DMS153 treated with DMSO at 0.1 percent for 48 hours (cell line): ENCODE measurements around the gene MAP6D1.

Experiments
- DNase-seq: peaks from one replicate; lab custom pipeline; 2025; ENCODE audit not compliant: unreplicated experiment; lab: John Stamatoyannopoulos, UW

Gene MAP6D1

DNA sequence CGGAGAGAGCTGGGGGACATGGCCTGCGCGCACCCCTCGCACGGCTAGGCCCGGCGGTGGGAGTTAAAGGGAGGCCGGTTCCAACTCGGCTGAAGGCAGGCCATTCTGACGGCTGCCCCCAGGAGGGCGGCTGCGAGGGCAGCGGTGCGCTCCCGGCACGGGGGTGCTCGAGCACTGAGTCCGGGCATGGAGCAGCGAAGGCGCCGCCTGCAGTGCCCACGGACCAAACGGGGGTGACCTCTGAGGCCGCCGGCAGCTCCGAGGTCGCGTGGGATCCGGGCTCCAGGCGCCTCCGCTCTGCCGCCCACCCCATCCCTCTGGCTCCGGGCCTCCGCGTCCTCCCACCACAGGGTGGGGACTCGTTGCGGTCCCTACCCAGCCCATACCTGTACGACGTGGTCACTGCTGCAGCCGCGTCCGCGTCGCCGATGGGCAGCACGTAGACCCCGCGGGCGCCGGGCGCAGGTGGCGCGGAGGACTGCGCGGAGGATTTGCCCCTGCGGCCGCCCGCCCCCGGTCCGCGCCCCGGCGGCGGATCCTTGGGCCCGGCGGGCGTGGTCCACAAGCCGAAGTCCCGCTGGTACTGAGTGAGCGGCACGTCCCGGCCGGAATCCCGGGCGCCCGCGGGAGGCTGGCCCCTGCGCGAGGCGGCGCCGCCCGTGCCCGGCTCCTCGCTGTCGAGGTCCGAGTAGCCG is 469 bp downstream of the MAP6D1 start:
- no peak for DNase-seq

DNA sequence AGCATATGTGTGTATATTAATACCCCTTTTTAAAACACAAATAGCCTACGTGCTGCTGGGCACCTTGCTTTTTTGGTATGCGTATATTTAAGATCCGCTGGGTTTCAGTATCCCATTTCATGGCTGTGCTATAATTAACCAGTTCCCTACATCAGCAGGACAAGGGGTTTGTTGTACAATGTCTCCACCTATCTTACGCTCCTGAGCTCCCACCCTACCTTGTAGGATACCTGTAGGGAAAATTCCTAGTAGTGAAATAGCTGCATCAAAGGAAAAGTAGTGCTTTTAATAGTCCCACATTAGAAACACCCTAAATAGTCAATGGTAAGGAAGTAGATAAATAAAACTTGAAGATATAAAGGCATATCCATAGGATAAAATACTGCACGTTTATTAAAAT is 1.4 kb downstream of the MAP6D1 start:
- no peak for DNase-seq

GRCh38 chr3:183822631-183823030 is 2.7 kb downstream of the MAP6D1 start:
- no peak for DNase-seq

GRCh38 chr3:183819831-183820230 is 5.5 kb downstream of the MAP6D1 start:
- no peak for DNase-seq

DNA sequence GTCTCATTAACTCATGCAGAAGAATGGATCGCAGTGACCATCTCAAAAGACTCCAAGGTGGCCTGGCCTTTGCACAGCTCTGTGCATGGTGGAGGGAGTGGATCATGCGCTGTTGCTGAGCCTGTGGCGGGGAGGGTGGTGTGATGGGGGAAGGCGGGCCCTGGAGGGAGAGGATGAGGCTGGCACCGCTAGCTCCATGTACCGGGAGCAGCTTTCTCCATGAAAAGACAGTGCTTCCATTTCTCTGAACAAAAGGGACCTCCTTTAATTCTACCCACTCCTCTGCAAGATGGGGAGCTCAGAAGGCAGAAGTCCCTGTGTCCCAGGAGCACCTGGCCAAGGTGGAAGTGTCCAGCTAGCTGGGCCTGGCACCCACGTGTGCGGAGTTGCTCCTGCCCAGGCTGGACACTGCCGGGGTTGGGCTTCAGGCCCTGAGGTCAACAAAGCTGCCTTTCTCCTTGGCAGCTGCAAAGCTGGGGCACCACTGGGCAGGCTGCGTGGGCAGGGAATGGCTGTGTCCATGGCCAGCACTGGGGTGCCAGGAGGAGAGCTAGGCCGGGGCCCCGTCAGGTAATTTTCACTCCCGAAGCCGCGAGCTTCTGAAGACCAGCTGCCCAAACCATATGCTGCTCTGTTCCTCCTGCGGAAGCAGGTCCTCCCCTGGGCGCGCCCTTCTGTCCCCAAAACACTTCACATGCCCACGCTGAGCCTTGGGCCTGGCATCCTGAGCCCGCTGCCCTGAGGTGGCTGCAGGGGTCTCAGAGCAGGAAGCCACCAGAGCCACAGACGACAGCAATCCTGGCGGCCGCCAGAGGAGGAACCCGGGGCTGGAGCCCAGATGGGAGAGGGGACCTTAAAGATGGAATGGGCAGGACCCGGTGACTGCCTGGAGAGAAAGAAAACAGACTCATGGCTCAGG is 6.4 kb downstream of the MAP6D1 start:
- DNase-seq, result no peak

GRCh38 chr3:183818041-183818620 is 7.2 kb downstream of the MAP6D1 start:
- no peak for DNase-seq

DNA sequence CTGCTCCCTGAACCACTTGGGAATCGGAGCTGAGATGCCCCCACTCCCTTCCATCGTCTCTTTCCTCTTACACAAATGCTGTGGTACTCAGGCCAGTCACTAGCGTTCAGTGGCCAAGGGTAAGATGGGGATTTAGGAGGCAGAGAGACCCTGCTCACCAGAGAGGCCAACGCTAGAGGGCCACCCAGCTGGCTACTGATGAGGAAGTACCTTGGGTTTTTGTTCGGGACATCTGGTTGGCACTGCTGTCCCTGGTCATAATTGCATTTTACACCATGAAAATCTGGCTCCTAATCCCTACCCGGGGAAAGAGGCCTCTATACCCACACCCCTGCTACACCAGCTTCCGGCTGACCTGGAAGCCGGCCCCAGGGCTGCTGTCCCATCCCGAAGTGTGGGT is 7.7 kb downstream of the MAP6D1 start:
- DNase-seq, result no peak

- DNase-seq, result no peak
Observed at GRCh38 chr3:183816681-183817510, 8.5 kb downstream of the MAP6D1 start.

DNA sequence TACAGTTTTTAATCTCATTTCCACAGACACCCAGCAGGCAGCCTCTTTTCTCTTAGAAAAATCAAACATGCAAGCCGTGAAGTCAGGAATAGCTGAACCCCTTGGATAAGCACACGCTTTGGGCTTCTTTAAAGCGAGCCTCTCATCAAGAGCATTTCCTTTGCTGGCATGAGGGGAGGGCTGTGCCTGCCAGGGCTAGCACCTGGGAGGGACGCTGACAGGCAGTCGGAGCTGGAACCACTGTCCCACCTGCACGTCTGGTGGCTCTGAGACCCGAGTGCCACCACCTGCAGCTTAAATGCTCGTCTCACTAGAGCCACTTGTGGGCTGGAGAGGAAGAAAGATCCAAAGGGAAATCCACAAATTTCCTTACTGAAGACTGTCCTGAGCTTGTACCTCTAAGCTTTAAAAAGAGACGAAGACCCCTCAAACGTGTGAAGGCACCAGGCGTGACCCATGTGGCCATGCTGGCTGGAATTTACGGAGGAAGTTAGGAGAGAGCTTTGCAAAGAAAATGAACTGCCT is 9.4 kb downstream of the MAP6D1 start:
- DNase-seq, result no peak

DNA sequence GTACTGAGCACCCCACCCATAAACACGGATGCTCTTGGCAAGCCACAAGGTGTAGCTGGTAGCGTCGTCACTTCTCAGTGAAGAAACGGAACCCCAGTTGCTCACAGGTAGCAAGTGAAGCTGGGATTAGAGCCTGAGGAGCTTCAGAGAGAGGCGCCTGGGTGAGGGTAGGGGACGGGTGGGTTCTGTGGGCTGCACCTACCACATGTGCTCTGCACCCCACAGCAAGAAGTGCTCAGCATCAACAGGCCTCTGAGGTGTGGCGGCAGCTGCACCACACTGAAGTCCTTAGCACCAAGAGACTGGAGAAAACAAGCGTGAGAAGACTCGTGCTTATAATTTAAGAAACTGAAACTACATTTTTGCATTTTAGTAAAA is 9.8 kb downstream of the MAP6D1 start:
- DNase-seq, result no peak

DNA sequence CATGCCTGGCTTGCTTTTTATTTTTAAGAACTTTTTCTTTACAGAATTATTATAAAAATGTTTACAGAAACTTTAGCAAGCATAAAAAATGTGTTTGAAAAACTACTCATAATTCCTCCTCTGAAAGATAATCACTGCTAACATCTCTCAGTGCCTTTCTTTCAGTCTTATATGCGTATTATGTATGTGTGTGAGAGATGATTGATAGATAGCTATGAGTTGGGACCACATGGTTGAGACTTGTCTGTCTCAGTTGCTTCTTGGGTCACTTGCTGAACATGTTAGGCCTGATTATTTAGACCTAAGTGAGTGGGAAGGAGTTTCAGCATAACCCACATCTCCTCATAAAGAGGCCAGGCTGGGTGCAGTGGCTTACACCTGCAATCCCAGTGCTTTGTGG is 11.1 kb downstream of the MAP6D1 start:
- no peak for DNase-seq

DNA sequence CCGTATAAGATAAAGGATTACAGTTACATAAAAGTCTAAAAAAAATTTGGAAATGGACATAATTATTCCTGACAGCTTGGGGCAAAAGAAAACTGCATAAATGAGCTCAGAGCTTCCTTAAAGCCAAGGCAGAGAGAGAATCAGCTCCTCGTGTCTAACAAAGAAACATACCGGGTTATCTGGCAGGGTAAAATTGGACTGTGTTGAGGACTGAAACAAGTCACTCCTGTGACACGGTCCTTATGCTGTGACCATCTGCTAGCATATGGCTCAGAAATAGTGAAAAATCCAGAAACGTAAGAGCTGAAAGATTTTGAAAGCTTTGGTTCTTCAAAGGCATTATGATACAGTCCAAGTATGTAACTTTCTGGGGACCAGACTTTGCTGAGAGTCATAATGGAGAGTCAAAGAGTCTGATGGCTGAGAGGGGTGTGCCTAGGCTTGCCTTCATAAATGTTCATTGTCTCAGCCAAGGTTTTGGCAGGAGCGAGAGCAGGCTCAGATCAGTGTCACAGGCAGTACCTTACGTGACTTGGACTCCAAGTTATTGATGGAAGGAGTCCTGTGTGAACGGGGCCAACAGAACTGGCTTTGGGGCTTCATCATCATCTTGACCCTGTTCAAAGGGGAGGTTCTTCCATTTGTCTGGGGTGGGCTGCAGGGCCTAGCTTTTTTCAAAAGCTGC is 12.5 kb downstream of the MAP6D1 start:
- DNase-seq, result no peak

DNA sequence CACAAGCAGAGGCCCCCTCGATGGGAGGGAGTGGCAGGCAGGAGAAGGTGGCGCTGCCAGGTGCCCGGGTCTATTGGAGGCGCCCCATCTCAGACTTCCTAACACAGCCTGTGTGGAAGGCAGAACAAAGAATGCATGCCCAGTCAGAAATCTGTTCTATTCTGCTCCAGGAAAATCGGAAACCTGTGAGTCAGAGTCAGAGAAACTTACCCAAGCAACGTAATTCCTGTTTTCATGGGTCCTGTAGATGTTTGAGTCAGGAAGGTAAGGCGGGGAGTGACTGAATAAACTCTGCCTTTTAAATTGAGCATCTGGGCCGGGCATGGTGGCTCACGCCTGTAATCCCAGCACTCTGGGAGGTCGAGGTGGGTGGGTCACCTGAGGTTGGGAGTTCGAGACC is 13.7 kb downstream of the MAP6D1 start:
- no peak for DNase-seq

GRCh38 chr3:183810643-183811594 is 14.5 kb downstream of the MAP6D1 start:
- no peak for DNase-seq

DNA sequence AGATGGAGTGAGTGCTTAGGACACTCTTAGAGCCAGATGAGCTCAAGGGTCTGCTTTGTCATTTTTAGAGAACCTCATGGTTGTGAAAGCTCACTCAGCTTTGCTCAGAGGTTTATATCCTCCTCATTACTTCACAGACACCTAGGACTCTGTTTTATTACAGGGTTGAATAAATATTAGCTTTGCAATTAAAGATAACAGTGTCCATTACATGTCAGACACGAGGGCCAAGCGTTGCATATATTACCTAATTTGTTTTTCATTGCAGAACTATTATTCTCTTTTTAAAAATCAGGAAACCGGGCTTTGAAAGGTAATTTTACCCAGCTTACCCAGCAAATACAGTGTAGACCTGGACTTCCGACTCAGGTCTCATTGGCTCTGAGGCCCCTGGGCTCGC is 16.1 kb downstream of the MAP6D1 start:
- DNase-seq, result peak; percentile 24

- no peak for DNase-seq
Observed at GRCh38 chr3:183808355-183808754, 17.0 kb downstream of the MAP6D1 start.

- DNase-seq, result no peak
Observed at GRCh38 chr3:183807881-183808280, 17.5 kb downstream of the MAP6D1 start.

DNA sequence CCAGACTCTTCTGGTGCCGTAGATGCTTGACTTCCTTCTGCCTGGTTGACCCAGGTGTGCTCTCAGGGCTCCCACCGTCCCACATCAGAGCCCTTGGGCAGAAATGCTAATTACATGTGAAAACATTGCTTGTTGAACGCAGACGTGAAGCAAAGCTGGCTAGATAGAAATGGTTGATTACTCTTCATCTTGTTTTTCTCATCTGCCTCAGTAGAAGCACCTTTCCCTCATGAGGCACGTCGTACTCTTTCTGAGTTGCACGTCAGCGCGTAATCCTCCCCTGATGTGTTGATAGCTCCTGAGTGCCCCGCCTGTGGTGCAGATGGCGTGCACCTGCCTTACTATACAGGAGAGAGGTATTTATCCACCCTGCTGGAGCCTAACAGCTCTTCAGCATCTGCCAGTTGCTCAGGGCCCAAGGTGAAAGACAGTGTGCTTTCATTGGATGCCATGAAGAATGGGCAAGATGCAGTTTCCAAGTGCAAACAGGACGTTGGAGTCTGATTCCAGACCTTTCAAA is 18.1 kb downstream of the MAP6D1 start:
- no peak for DNase-seq

GRCh38 chr3:183802989-183803388 is 22.4 kb downstream of the MAP6D1 start:
- no peak for DNase-seq
